DND-41 (cell line): ENCODE data around the gene HBG2.

Experiments
- ATAC-seq: fragments of 200-7000 bp; cut with Tn5 transposase; 3 replicates; pipeline ENCODE4 v1.9.1; 2021; ENCODE audit warnings: low read depth; ENCODE audit not compliant: insufficient read depth
- DNase-seq: peaks from one replicate; pipeline ENCODE4 v3.0.0-alpha.2; 2020
- H2AFZ ChIP-seq: 2 replicates; pipeline ENCODE4 v1.6.0; 2012; ENCODE audit warnings: low read depth, low read length
- H3K27ac ChIP-seq: 2 replicates; pipeline ENCODE4 v1.5.1; 2012; ENCODE audit warnings: low read length, inconsistent platforms
- H3K27me3 ChIP-seq: fragments of 200-600 bp; sonication (generic); 2 replicates; pipeline ENCODE4 v1.6.0; 2012; ENCODE audit warnings: low read length, mild to moderate bottlenecking, inconsistent platforms; ENCODE audit not compliant: insufficient read depth, poor library complexity
- H3K36me3 ChIP-seq: 2 replicates; pipeline ENCODE4 v1.5.1; 2012; ENCODE audit warnings: low read length, inconsistent platforms; ENCODE audit not compliant: insufficient read depth
- H3K4me1 ChIP-seq: 2 replicates; pipeline ENCODE4 v1.5.1; 2012; ENCODE audit warnings: mild to moderate bottlenecking, low read length; ENCODE audit not compliant: insufficient read depth
- H3K4me2 ChIP-seq: 2 replicates; pipeline ENCODE4 v1.6.0; 2012; ENCODE audit warnings: mild to moderate bottlenecking, moderate library complexity, low read length, inconsistent platforms; ENCODE audit not compliant: insufficient read depth
- H3K4me3 ChIP-seq, 2 experiments: fragments of 200-600 bp in 1 of 2; shearing (Covaris generic) in 1 of 2; 2 replicates each; pipeline ENCODE4 v1.5.1; 2012 to 2016; ENCODE audit warnings: inconsistent platforms in 2 of 2, low read length in 2 of 2, mild to moderate bottlenecking in 2 of 2, low read depth in 1 of 2, moderate library complexity in 1 of 2
- H3K79me2 ChIP-seq: 2 replicates; pipeline ENCODE4 v1.6.0; 2012; ENCODE audit warnings: low read length, inconsistent platforms; ENCODE audit not compliant: insufficient read depth
- H3K9ac ChIP-seq: 2 replicates; pipeline ENCODE4 v1.6.0; 2012; ENCODE audit warnings: low read depth, mild to moderate bottlenecking, inconsistent platforms, low read length, moderate library complexity
- H3K9me3 ChIP-seq: 2 replicates; pipeline ENCODE4 v1.5.1; 2012; ENCODE audit warnings: low read length, moderate library complexity, mild to moderate bottlenecking, inconsistent platforms; ENCODE audit not compliant: insufficient read depth, severe bottlenecking
- H4K20me1 ChIP-seq: 2 replicates; pipeline ENCODE4 v1.6.0; 2012; ENCODE audit warnings: low read length; ENCODE audit not compliant: insufficient read depth
- EZH2 ChIP-seq: IDR thresholded peaks from 3 replicates; pipeline ENCODE4 v1.6.1; 2012; ENCODE audit warnings: borderline replicate concordance, low read depth, mild to moderate bottlenecking, moderate library complexity, low read length, inconsistent platforms; ENCODE audit not compliant: severe bottlenecking
- TF ChIP-seq, protein P1 (sequence below): IDR thresholded peaks from 2 replicates; pipeline ENCODE4 v1.5.1; 2012; ENCODE audit warnings: borderline replicate concordance, low read length, moderate library complexity, mild to moderate bottlenecking; ENCODE audit not compliant: poor library complexity, severe bottlenecking; ENCODE audit errors: extremely low read depth

The HBG2 gene

DNA sequence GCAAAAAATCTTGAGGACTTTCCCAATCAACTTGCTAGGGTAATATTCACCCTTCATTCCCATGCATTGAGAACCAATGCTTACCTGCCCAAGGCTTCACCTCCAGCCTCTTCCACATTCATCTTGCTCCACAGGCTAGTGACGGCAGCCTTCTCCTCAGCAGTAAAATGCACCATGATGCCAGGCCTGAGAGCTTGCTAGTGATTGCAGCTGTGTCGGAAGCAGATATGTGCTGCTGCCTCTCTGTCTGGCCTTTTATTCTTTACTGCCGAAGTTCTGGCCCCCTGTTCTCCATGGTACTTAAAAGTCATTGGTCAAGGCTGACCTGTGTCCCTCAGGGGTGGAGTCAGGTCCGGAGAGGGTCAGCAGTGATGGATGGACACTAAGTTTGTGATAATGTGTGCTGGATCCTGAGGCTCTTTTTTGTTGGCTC lies 15.2 kb upstream of the HBG2 start, which contains the start of gene HBE1:
HBE1 (minus strand) TSS at position 231 of the 433 bp plus-strand sequence; CDS start at position 176, 55 bp downstream.
- Histone ChIP-seq H3K27me3 (peaks cover 11% of the 10 kb centered on the region), H3K79me2 (no peaks in the 10 kb centered on the region), H3K27ac (no peak within 1 kb of the TSS), H3K9me3 (no peaks in the 10 kb centered on the region), H3K4me2 (no peak within 1 kb of the TSS), H2AFZ (no peak within 1 kb of the TSS), H3K9ac (no peak within 1 kb of the TSS), H3K4me1 (no peaks in the 10 kb centered on the region), H3K36me3 (no peaks in the 10 kb centered on the region), H4K20me1 (no peaks in the 10 kb centered on the region), H3K4me3 (no peak within 1 kb of the TSS)
- ATAC-seq (no peak), DNase-seq (no peak)
- TF ChIP-seq, protein P1, sequence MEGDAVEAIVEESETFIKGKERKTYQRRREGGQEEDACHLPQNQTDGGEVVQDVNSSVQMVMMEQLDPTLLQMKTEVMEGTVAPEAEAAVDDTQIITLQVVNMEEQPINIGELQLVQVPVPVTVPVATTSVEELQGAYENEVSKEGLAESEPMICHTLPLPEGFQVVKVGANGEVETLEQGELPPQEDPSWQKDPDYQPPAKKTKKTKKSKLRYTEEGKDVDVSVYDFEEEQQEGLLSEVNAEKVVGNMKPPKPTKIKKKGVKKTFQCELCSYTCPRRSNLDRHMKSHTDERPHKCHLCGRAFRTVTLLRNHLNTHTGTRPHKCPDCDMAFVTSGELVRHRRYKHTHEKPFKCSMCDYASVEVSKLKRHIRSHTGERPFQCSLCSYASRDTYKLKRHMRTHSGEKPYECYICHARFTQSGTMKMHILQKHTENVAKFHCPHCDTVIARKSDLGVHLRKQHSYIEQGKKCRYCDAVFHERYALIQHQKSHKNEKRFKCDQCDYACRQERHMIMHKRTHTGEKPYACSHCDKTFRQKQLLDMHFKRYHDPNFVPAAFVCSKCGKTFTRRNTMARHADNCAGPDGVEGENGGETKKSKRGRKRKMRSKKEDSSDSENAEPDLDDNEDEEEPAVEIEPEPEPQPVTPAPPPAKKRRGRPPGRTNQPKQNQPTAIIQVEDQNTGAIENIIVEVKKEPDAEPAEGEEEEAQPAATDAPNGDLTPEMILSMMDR: no peak
- TF ChIP-seq EZH2: no peak

DNA sequence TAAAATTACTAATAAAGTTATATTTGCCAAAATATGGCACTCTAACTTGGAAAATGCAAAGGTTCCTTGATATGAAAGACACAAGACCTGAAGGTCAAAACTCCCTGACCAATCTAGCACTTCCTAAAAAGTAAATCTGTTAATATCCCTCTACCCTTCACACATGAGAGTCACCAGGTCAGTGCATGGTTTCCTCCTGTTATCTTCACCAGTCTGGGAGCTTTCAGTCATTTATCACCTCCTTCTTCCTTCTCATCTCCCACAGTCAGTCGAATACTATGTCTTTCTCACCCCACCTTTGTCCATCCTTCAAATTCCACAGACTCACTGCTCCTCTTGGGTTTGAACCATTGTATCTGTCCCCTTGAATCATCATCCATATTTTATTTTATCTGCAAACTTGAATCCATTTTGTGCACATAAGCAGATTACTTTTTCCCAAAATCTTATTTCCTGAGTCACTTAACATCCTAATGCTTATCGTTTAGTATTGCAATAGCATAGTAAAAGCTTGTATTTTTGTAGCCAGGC lies 12.5 kb upstream of the HBG2 start:
- no peaks in the 10 kb centered on the region for H4K20me1 ChIP-seq
- no peaks in the 10 kb centered on the region for H3K9me3 ChIP-seq
- no peak for ATAC-seq
- H2AFZ ChIP-seq: no peak overlapping the region
- peaks cover 6% of the 10 kb centered on the region for H3K27me3 ChIP-seq
- H3K4me2 ChIP-seq: no peak overlapping the region
- no peaks in the 10 kb centered on the region for H3K4me1 ChIP-seq
- DNase-seq: no peak
- no peak overlapping the region for H3K27ac ChIP-seq
- no peaks in the 10 kb centered on the region for H3K79me2 ChIP-seq
- H3K9ac ChIP-seq: no peak overlapping the region
- TF ChIP-seq, protein P1: no peak
- TF ChIP-seq EZH2: no peak
- H3K36me3 ChIP-seq: no peaks in the 10 kb centered on the region
- H3K4me3 ChIP-seq: no peak overlapping the region

DNA sequence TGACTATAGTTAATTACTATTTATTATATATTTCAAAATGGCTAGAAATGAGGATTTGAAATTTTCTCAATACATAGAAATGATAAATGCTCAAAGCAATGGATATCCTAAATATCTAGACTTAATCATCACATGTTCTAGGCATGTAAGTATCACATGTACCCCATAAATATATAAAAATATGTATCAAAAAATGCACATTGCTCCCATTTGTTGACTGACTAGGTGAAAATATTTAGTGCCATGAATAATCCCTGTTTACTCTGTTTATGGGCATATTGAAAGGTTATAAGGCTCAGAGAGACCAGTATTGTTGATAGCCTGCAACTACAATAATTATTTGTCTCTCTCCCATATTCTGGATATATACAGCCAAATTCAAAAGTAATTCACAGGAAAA lies 12.0 kb upstream of the HBG2 start:
- H3K79me2 ChIP-seq: no peaks in the 10 kb centered on the region
- H4K20me1 ChIP-seq: no peaks in the 10 kb centered on the region
- no peak for DNase-seq
- TF ChIP-seq EZH2: no peak
- TF ChIP-seq, protein P1: no peak
- no peak overlapping the region for H3K4me3 ChIP-seq
- H3K27ac ChIP-seq: no peak overlapping the region
- H3K36me3 ChIP-seq: no peaks in the 10 kb centered on the region
- ATAC-seq: no peak
- H3K9ac ChIP-seq: no peak overlapping the region
- H2AFZ ChIP-seq: no peak overlapping the region
- no peaks in the 10 kb centered on the region for H3K4me1 ChIP-seq
- peaks cover 6% of the 10 kb centered on the region for H3K27me3 ChIP-seq
- no peaks in the 10 kb centered on the region for H3K9me3 ChIP-seq
- no peak overlapping the region for H3K4me2 ChIP-seq
